Muscle layer of colon (tissue), 2 donors: ENCODE results near the gene HES2.
"Not testable (repeated sequence)": the region's sequence is repeated elsewhere in the genome, so short reads cannot be mapped to it uniquely, and the experiment has no call there.

Experiments used
- H3K27ac ChIP-seq: one replicate; pipeline ENCODE4 v1.7.0; 2013; ENCODE audit warnings: low read depth, mild to moderate bottlenecking, low read length, moderate library complexity
- H3K27me3 ChIP-seq, 2 donors: one replicate each; pipeline ENCODE4 v1.7.0; 2013; ENCODE audit warnings: low read length in 2 of 2, mild to moderate bottlenecking in 2 of 2; ENCODE audit not compliant: insufficient read depth in 2 of 2, control insufficient read depth in 1 of 2
- H3K36me3 ChIP-seq: one replicate; pipeline ENCODE4 v1.7.0; 2013; ENCODE audit warnings: mild to moderate bottlenecking, low read length; ENCODE audit not compliant: insufficient read depth
- H3K4me1 ChIP-seq: one replicate; pipeline ENCODE4 v1.7.0; 2013; ENCODE audit warnings: mild to moderate bottlenecking, low read length; ENCODE audit not compliant: insufficient read depth
- H3K4me3 ChIP-seq, 2 donors: one replicate each; pipeline ENCODE4 v1.7.0; 2013; ENCODE audit warnings: low read length in 2 of 2, low read depth in 1 of 2, mild to moderate bottlenecking in 1 of 2, moderate library complexity in 1 of 2
- H3K9ac ChIP-seq: one replicate; pipeline ENCODE4 v1.7.0; 2013; ENCODE audit warnings: low read length
- H3K9me3 ChIP-seq: one replicate; pipeline ENCODE4 v1.7.0; 2013; ENCODE audit warnings: mild to moderate bottlenecking, low read length
- donor health status: abdominal sarcoma.
- donor health status: Adenocarcinoma of cecum.

HES2 gene

DNA sequence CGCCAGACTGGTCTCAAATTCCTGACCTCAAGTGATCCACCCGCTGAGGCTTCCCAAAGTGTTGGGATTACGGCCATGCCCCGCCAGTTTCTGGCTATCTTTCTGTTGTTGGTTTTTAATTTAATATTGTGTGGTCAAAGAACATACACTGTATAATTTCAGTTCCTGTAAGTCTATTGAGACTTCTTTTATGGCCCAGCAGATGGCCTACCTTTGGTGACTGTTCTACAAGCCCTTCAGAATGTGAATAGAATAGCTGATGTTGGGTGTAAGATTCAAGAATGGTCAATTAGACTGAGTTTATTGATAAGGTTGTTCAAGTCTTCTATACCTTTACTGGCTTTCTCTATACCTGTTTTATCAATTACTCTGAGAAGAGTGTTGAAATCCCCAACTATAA is 10.7 kb downstream of the HES2 start:
- Histone ChIP-seq H3K27ac (no peak overlapping the region), H3K9me3 (no peaks in the 10 kb centered on the region), H3K4me1 (no peaks in the 10 kb centered on the region), H3K4me3 (no peak overlapping the region), H3K9ac (no peak overlapping the region), H3K27me3 (peaks cover 0 to 15% of the 10 kb centered on the region in 2 donors), H3K36me3 (no peaks in the 10 kb centered on the region)

DNA sequence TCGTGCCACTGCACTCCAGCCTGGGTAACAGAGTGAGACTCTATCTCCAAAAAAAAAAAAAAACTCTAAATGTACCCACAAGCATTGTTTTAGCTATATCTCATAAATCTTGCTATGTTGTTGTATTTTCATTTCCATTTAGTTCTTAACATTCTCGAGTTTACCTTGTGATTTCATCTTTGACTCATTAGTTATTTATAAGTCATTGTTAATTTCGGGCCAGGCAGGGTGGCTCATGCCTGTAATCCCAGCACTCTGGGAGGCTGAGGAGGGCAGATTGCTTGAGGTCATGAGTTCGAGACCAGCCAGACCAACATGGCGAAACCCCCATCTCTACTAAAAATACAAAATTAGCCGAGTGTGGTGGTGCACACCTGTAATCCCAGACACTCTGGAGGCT is 11.7 kb downstream of the HES2 start:
- H3K4me3 ChIP-seq, result no peak overlapping the region
- peaks cover 0 to 13% of the 10 kb centered on the region in 2 donors for H3K27me3 ChIP-seq
- no peak overlapping the region for H3K27ac ChIP-seq
- H3K36me3 ChIP-seq, result no peaks in the 10 kb centered on the region
- no peaks in the 10 kb centered on the region for H3K9me3 ChIP-seq
- H3K9ac ChIP-seq, result no peak overlapping the region
- H3K4me1 ChIP-seq, result no peaks in the 10 kb centered on the region

DNA sequence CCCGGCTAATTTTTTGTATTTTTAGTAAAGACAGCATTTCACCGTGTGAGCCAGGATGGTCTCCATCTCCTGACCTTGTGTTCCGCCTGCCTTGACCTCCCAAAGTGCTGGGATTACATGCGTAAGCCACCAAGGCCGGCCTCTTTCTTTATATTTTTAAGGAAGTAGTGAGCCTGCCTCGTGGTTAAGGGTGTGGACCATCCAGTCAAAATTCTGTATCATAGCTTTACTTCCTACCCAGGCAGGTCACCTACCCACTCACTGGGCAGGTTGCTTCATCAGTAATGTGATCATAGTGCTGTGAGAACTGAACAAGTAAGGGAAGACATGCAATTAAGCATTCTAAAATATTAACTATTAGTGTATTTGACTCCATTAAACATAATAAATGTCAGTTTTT is 18.0 kb downstream of the HES2 start:
- peaks cover 0 to 5% of the 10 kb centered on the region in 2 donors for H3K27me3 ChIP-seq
- H3K9ac ChIP-seq, result no peak overlapping the region
- H3K27ac ChIP-seq, result no peak overlapping the region
- no peak overlapping the region for H3K4me3 ChIP-seq
- no peaks in the 10 kb centered on the region for H3K9me3 ChIP-seq
- H3K36me3 ChIP-seq, result no peaks in the 10 kb centered on the region
- H3K4me1 ChIP-seq, result no peaks in the 10 kb centered on the region

DNA sequence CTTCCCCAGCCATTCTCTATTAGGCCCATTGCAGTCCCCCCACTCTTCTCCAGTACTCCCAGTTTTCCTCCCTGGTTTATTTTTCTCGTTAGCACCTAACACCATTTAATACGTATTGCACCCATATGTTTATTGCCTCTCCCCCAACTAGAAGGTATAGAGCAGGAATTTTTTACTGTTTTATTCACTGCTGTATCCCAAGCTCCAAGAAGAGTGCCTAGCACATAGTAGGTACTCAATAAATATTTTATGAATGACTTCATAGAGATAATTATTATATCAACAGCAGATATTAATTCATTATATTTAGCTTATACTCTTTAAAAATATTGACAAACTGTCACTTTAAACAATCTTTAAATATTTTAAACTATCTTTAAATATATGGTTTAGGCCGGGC is 20.4 kb downstream of the HES2 start:
- no peak overlapping the region for H3K9ac ChIP-seq
- H3K36me3 ChIP-seq, result no peaks in the 10 kb centered on the region
- no peaks in the 10 kb centered on the region for H3K9me3 ChIP-seq
- peaks cover under 1% of the 10 kb centered on the region for H3K4me1 ChIP-seq
- H3K27ac ChIP-seq, result no peak overlapping the region
- H3K4me3 ChIP-seq, result no peak overlapping the region
- no peaks in the 10 kb centered on the region for H3K27me3 ChIP-seq

DNA sequence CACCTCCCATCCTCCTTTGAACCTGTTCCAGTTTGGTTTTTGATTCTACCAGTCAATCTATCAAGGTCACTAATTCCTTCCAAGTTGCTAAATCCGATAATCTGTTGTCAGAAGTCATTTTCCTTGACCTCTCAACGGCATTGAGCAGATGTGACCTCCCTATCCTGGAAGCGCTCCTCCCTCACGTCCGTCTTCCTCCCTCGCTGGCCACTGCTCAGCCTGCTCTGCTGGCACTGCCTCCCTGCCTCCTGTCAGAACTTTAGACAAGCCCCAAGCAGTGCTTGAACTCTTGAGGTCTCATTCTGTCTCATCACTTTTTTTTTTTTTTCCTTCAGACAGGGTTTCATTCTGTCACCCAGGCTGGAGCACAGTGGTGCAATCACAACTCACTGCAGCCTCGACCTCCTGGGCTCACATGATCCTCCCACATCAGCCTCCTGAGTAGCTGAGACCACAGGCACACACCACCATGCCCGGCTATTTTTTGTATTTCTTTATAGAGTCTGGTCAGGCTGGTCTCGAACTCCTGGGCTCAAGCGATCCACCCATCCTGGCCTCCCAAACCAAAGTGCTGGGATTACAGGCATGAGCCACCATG is 21.8 kb downstream of the HES2 start:
- Histone ChIP-seq H3K4me3 (no peak overlapping the region), H3K9ac (no peak overlapping the region), H3K9me3 (no peaks in the 10 kb centered on the region), H3K36me3 (no peaks in the 10 kb centered on the region), H3K27ac (no peak overlapping the region), H3K27me3 (no peaks in the 10 kb centered on the region), H3K4me1 (peaks cover 5% of the 10 kb centered on the region)

DNA sequence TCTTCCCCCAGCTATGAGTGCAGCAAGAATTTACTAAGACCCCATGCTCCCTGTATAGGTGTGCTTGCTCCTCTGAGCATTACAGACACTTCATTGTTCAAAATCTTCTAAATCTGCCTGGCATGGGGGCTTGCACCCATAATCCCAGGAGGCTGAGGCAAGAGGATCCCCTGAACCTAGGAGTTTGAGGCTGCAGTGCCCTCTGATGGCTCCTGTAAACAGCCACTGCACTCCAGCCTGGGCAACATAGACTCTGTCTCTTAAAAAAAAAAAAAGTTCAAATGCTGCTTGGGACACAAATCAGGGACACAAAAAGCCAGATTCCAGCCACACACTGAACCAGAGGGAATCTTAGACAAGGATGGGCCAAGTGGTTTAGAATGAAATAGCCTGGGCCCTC is 22.7 kb downstream of the HES2 start:
- H3K4me1 ChIP-seq, result peaks cover 13% of the 10 kb centered on the region
- H3K27ac ChIP-seq, result no peak overlapping the region
- no peaks in the 10 kb centered on the region for H3K27me3 ChIP-seq
- no peak overlapping the region for H3K4me3 ChIP-seq
- H3K36me3 ChIP-seq, result no peaks in the 10 kb centered on the region
- H3K9ac ChIP-seq, result no peak overlapping the region
- no peaks in the 10 kb centered on the region for H3K9me3 ChIP-seq

DNA sequence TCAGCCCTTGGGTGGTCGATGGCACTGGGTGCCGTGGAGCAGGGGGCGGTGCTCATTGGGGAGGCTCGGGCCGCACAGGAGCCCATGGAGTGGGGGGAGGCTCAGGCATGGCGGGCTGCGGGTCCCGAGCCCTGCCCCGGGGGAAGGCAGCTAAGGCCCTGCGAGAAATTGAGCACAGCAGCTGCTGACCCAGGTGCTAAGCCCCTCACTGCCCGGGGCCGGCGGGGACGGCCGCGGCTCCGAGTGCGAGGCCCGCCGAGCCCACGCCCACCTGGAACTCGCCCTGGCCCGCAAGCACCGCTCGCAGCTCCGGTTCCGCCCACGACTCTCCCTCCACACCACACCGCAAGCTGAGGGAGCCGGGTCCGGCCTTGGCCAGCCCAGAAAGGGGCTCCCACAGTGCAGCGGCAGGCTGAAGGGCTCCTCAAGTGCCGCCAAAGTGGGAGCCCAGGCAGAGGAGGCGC is 23.9 kb downstream of the HES2 start:
- not testable (repeated sequence) for H3K36me3 ChIP-seq, H3K4me3 ChIP-seq, H3K27ac ChIP-seq, H3K27me3 ChIP-seq, H3K9me3 ChIP-seq, H3K9ac ChIP-seq
- peaks cover 14% of the 10 kb centered on the region for H3K4me1 ChIP-seq

DNA sequence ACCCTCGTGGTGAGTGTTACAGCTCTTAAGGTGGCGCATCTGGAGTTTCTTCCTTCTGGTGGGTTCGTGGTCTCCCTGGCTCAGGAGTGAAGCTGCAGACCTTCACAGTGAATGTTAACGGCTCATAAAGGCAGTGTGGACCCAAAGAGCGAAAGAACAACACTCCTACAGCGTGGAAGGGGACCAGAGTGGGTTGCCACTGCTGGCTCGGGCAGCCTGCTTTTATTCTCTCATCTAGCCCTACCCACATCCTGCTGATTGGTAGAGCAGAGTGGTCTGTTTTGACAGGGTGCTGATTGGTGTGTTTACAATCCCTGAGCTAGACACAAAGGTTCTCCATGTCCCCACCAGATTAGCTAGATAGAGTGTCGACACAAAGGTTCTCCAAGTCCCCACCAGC is 24.6 kb downstream of the HES2 start:
- peaks cover 14% of the 10 kb centered on the region for H3K4me1 ChIP-seq
- not testable (repeated sequence) for H3K27ac ChIP-seq, H3K9me3 ChIP-seq, H3K36me3 ChIP-seq, H3K27me3 ChIP-seq, H3K9ac ChIP-seq, H3K4me3 ChIP-seq

DNA sequence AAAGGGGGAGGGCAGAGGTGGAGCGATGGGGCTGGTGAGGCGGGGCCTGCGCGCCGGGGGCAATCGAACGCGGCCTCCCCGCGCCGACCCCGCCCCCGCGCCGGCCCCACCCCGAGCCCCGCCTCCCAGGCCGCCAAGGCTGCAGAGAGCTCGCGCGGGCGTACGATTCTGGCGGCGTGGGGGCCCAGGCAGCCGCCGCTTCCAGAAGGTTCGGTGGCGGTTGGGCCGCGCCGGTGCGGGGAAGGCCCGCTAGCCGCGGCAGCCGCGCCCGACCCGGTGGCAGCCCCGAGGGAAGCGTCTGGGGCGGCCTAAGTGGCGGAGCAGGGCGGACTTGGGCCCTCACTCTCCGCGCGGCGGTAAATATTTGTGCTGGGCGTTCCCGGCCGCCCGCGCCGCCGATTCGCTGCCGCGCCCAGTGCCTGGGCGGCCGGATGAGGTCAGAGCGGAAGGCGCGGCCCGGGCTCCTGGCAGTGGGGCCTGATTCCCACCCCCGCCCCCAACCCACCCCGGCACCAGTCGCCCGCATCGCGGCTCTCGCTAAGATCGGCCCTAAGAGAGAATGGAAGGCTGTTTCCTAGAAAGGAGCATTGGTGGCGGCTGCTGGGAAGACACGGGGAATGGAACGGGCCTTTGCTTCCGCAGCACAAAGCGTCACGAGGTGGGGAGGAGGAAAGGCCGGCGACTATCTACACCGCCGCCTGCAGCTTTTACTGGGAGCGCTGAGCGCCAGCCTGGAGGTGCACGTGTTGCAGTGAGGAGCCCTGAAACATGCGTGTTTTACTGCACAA is 26.1 kb downstream of the HES2 start, which contains the start of gene ACOT7:
Gene ACOT7, minus strand, starts transcription at position 368 of the 788 bp plus-strand sequence. CDS start 368 bp downstream, outside the sequence.
- Histone ChIP-seq H3K36me3 (no peaks in the 10 kb centered on the region), H3K9ac (peak within 1 kb of the TSS; percentile 11), H3K4me1 (peaks cover 14% of the 10 kb centered on the region), H3K27ac (peak within 1 kb of the TSS; percentile 85), H3K9me3 (no peaks in the 10 kb centered on the region), H3K27me3 (no peaks in the 10 kb centered on the region), H3K4me3 (peak within 1 kb of the TSS; percentile 58 to 61)

DNA sequence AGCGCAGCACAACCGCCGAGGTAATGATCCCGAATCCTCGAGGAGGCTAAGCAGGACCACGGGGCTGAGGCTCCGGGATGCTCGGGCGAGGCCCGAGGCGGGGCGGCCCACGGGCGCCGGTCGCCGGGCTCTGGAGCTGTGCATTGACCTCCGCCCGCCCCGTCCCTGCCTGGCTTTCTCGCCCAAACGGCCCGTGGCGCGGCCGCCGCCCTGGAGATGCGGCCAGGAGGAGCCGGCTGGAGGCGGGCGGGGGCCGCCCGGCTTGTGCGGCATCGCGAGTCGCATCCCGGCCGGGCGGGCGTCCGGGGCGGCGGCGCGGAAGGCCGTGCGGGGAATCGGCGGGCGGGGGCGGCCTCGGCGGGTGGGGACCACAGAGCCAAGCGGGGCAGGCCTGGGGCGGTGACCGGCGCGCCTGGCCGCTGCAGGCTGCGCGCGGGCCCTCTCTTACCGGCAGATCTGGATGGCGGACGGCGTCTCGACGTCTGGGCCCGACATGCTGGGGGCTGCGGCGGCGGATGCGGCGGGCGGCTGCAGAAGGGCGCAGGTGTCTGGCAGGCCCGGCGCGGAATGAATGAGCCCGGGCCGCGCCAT is 26.8 kb downstream of the HES2 start:
- Histone ChIP-seq H3K9me3 (no peaks in the 10 kb centered on the region), H3K27ac (peak overlapping the region; percentile 85), H3K4me3 (peak overlapping the region; percentile 18 to 61), H3K36me3 (no peaks in the 10 kb centered on the region), H3K27me3 (no peaks in the 10 kb centered on the region), H3K9ac (no peak overlapping the region), H3K4me1 (peaks cover 14% of the 10 kb centered on the region)

DNA sequence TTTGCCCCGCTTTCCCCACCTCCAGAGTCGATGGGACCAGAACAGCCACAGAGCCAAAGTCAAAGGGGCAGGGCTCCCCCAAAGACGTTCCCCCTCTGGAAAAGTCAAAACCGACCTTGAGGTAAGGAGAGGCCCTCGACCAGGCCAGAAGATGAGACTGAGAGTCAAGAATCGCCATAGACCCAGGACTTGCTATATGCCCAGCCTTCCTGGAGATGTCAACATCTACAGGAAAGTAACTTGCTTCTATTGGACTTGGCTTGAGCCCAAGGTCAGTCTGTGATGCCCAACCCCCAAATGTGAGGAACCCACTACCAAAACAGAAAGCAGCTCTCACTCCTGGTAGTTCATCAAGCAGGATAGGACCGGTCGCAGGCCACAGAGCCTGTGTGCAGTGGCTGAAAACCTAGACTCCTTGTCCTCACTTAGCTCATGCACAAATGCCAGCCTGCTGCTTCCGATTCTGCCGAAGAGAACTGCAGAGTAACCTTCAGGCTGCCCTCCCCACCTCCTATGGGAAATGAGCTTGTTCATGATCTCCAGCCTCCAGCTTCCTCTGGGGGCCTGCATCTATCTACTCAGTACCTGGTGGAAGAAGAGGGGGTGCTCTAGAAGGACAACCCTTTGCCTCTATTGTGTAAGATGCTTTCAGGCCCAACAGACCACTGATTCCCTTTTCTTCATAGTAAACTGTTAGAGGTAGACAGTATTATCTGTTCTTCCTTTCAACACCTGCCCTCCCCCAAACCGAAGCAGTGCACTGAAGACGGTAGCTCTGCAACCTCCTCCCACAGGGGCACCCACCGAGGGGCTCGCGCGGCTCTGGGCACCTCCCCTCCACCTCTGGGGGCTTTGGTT is 27.5 kb downstream of the HES2 start:
- no peaks in the 10 kb centered on the region for H3K9me3 ChIP-seq
- no peak overlapping the region for H3K9ac ChIP-seq
- no peaks in the 10 kb centered on the region for H3K27me3 ChIP-seq
- no peaks in the 10 kb centered on the region for H3K36me3 ChIP-seq
- H3K27ac ChIP-seq, result peak overlapping the region; percentile 12
- H3K4me3 ChIP-seq, result peak overlapping the region; percentile 18 to 61
- H3K4me1 ChIP-seq, result peaks cover 14% of the 10 kb centered on the region
